K562 (cell line): ENCODE data around the gene AGRN. TPM values are rescaled to one million over a fixed set of nuclear protein-coding genes. Genes with fewer than 3 reads are reported as not detected.
A peak's percentile ranks its signal among the peaks of the same experiment; 100 is the strongest.

ENCODE experiments used
- BCLAF1 ChIP-seq, 2 experiments: fragments of 450-650 bp in 1 of 2; IDR thresholded peaks; 2 replicates each; pipeline ENCODE4 v1.6.1; 2011 to 2017; ENCODE audit warnings: low read depth in 2 of 2, antibody characterized with exemption in 1 of 2, borderline replicate concordance in 1 of 2, low read length in 1 of 2, mild to moderate bottlenecking in 1 of 2, mixed read lengths in 1 of 2; ENCODE audit not compliant: control insufficient read depth in 1 of 2
- CBX8 ChIP-seq: fragments of 200-600 bp; sonication (generic); IDR thresholded peaks from 2 replicates; pipeline ENCODE4 v1.6.1; 2012; ENCODE audit warnings: borderline replicate concordance, mixed run types, low read depth, mild to moderate bottlenecking, moderate library complexity, mixed read lengths, low read length, control low read depth, inconsistent platforms; ENCODE audit not compliant: poor library complexity, severe bottlenecking; ENCODE audit errors: extremely low read depth
- HDAC2 ChIP-seq: fragments of 450-650 bp; IDR thresholded peaks from 2 replicates; pipeline ENCODE4 v1.6.1; 2016; ENCODE audit warnings: mild to moderate bottlenecking
- MBD1 ChIP-seq: fragments of 250-450 bp; sonication (Bioruptor Pico); IDR thresholded peaks from 2 replicates; pipeline ENCODE4 v1.8.0; 2022; ENCODE audit warnings: inconsistent platforms
- MYBL2 ChIP-seq, 2 experiments: fragments of 450-650 bp in 1 of 2; sonication (generic) in 1 of 2; formaldehyde crosslinking in 1 of 2; IDR thresholded peaks; 2 replicates each; pipeline versions ENCODE4 v1.6.1 to v1.8.1; 2017 to 2022; ENCODE audit warnings: borderline replicate concordance in 1 of 2, inconsistent platforms in 1 of 2, low read depth in 1 of 2, mild to moderate bottlenecking in 1 of 2, missing genetic modification reagents in 1 of 2, moderate library complexity in 1 of 2
- NBN ChIP-seq: fragments of 450-650 bp; IDR thresholded peaks from 2 replicates; pipeline ENCODE4 v1.6.1; 2016; ENCODE audit warnings: low read depth, mild to moderate bottlenecking
- PCBP2 ChIP-seq: fragments of 200-400 bp; formaldehyde crosslinking; IDR thresholded peaks from 2 replicates; pipeline ENCODE4 v1.6.1; 2018; ENCODE audit warnings: low read length, low read depth, mild to moderate bottlenecking, moderate library complexity; ENCODE audit not compliant: poor library complexity, severe bottlenecking
- PTBP1 ChIP-seq: fragments of 200-400 bp; formaldehyde crosslinking; IDR thresholded peaks from 2 replicates; pipeline ENCODE4 v1.6.1; 2017; ENCODE audit warnings: low read depth, low read length
- RBM39 ChIP-seq: fragments of 200-400 bp; formaldehyde crosslinking; optimal IDR thresholded peaks from 2 replicates; pipeline ENCODE3; 2018; ENCODE audit warnings: low read depth, low read length
- SMARCC2 ChIP-seq: fragments of 450-650 bp; IDR thresholded peaks from 2 replicates; pipeline ENCODE4 v1.6.1; 2017; ENCODE audit warnings: antibody characterized with exemption, moderate library complexity, mild to moderate bottlenecking, low read depth
- ZBTB2 ChIP-seq: fragments of 450-650 bp; IDR thresholded peaks from 2 replicates; pipeline ENCODE4 v1.6.1; 2016; ENCODE audit warnings: antibody characterized with exemption
- ZFP30 ChIP-seq: fragments of 250-450 bp; sonication (Bioruptor Pico); IDR thresholded peaks from 2 replicates; pipeline ENCODE4 v1.8.0; 2022; ENCODE audit warnings: moderate library complexity, mild to moderate bottlenecking, inconsistent platforms, borderline replicate concordance
- ZNF175 ChIP-seq: fragments of 200-800 bp; sonication (Bioruptor generic); IDR thresholded peaks from 2 replicates; pipeline ENCODE4 v1.6.1; 2016; ENCODE audit warnings: low read depth, mild to moderate bottlenecking, missing genetic modification characterization, missing compliant biosample characterization
- ZNF239 ChIP-seq: fragments of 250-450 bp; sonication (Bioruptor Pico); IDR thresholded peaks from 2 replicates; pipeline ENCODE4 v1.4.0; 2020; ENCODE audit warnings: mild to moderate bottlenecking
- ZNF274 ChIP-seq: IDR thresholded peaks from 2 replicates; pipeline ENCODE4 v1.6.1; 2011; ENCODE audit warnings: low read depth, mild to moderate bottlenecking, low read length, moderate library complexity, borderline replicate concordance
- ZNF780A ChIP-seq: fragments of 250-450 bp; sonication (Bioruptor Pico); IDR thresholded peaks from 2 replicates; pipeline ENCODE4 v1.5.0; 2021; ENCODE audit warnings: mild to moderate bottlenecking
- polyA plus RNA-seq, 8 experiments: library from polyadenylated mRNA; depleted of rRNA in 4 of 8; stranded (reverse) in 5 of 8; unstranded in 3 of 8; fragments of >200 nt; fragmentation: Nextera tagmentation in 2 of 8; fragmentation: Illumina TruSeq in 1 of 8; extraction: Ambion mirVana in 2 of 8; extraction: Trizol in 1 of 8; gene quantifications; 2 replicates each; pipeline versions ENCODE4 v1.2.1 to v1.2.3, GENCODE V29; 2011 to 2014; ENCODE audit warnings: inconsistent platforms in 1 of 8, missing spikeins in 1 of 8
- total RNA-seq, 7 experiments: library from RNA; depleted of rRNA in 6 of 7; stranded (reverse); fragments of >200 nt in 6 of 7; fragmentation: Illumina TruSeq in 2 of 7; extraction: Trizol in 2 of 7; gene quantifications; 2 replicates each; pipeline versions ENCODE4 v1.2.1 to v1.2.3, GENCODE V29; 2011 to 2021; ENCODE audit warnings: low replicate concordance in 1 of 7
- TF ChIP-seq, protein P1 (sequence below), 3 experiments: fragments of 200-800 bp in 1 of 3; sonication (Bioruptor generic) in 1 of 3; sonication (generic) in 1 of 3; formaldehyde crosslinking in 1 of 3; IDR thresholded peaks; 2 replicates each; pipeline versions ENCODE4 v1.6.1 to v1.8.0; 2016 to 2022; ENCODE audit warnings: mild to moderate bottlenecking in 2 of 3, missing compliant biosample characterization in 2 of 3, missing genetic modification characterization in 2 of 3, missing genetic modification reagents in 1 of 3

Gene AGRN
- total and polyA plus RNA-seq, 9 of the 15 experiments (the other 6 are each of a cell fraction or from before 2014, with no cell fraction given) = 0.04 to 111 (median 18.1) TPM

DNA sequence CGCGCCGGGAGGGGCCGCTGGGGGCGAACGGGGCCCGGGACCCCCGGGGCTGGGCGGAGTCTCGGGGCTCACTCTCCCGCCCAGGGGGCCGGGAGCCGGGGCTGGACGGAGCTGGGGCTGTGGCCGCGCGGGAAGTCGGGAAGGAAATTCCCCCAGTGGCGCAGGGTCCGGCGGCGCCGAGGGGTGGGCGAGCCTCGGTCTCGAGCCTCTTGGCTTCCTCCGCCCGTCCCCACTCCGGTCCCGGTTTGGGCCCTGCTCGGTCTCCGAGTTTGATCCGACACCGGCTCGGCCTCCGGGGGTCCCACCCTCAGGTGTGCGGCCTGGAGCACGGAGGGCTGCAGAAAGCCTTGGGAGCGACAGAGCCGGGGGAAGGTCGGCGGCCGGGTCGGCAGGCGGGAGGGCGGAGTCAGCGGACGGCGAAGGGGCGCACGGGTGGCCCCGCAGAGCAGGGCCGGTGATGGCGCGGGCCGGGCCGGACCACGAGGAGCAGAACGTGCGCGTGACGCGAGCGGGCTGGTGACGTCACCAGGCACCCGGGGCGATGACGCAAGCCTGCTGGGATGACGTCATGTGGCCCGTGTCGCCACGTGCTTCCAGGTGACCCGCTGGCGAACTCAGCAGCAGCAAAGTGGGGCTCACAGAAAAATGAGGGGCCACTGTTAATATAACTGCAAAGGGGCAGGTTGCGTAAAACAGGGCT is 19.4 kb upstream of the AGRN start (continued):
- 0 out of 4 replicates have a peak, but pooled peaks of 1 of the 2 experiments have one; percentile 74 for TF ChIP-seq BCLAF1 (IDR thresholded peaks at IDR 0.05; ENCODE audit: borderline replicate concordance in 1 of 2, control insufficient read depth in 1 of 2, low read depth in 2 of 2, low read length in 1 of 2)
- no peak for TF ChIP-seq ZNF780A
- TF ChIP-seq ZNF175 = peak; percentile 80
- peak; percentile 60; the same call in 1 of the 2 replicates for TF ChIP-seq SMARCC2
- TF ChIP-seq PTBP1 = 0 out of 2 replicates have a peak, but pooled peaks have one; percentile 24
- no peak for TF ChIP-seq CBX8
- TF ChIP-seq ZFP30 = no peak
- TF ChIP-seq ZBTB2 = peak; percentile 75
- TF ChIP-seq RBM39 = no peak
- peak; percentile 100 for TF ChIP-seq NBN
- TF ChIP-seq, protein P1, sequence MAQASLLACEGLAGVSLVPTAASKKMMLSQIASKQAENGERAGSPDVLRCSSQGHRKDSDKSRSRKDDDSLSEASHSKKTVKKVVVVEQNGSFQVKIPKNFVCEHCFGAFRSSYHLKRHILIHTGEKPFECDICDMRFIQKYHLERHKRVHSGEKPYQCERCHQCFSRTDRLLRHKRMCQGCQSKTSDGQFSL (CRISPR knock-in tag; IDR thresholded peaks at IDR 0.05) = peak; percentile 79; the same call in 1 of the 2 replicates
- TF ChIP-seq, protein P1 (tag; IDR thresholded peaks at IDR 0.05) = no peak
- TF ChIP-seq ZNF274 = no peak
- no peak for TF ChIP-seq ZNF239 (CRISPR knock-in tag)
- TF ChIP-seq MBD1 = no peak
- no peak for TF ChIP-seq MYBL2 (IDR thresholded peaks at IDR 0.05; ENCODE audit: low read depth)
- no peak; the same call in 1 of the 2 replicates for TF ChIP-seq MYBL2 (CRISPR knock-in tag; IDR thresholded peaks at IDR 0.05; ENCODE audit: borderline replicate concordance)
- peak; percentile 75 for TF ChIP-seq PCBP2
- TF ChIP-seq HDAC2 = peak; percentile 75; the same call in 1 of the 2 replicates
